ENCODE results near the gene GSTCD.

The GSTCD gene

DNA sequence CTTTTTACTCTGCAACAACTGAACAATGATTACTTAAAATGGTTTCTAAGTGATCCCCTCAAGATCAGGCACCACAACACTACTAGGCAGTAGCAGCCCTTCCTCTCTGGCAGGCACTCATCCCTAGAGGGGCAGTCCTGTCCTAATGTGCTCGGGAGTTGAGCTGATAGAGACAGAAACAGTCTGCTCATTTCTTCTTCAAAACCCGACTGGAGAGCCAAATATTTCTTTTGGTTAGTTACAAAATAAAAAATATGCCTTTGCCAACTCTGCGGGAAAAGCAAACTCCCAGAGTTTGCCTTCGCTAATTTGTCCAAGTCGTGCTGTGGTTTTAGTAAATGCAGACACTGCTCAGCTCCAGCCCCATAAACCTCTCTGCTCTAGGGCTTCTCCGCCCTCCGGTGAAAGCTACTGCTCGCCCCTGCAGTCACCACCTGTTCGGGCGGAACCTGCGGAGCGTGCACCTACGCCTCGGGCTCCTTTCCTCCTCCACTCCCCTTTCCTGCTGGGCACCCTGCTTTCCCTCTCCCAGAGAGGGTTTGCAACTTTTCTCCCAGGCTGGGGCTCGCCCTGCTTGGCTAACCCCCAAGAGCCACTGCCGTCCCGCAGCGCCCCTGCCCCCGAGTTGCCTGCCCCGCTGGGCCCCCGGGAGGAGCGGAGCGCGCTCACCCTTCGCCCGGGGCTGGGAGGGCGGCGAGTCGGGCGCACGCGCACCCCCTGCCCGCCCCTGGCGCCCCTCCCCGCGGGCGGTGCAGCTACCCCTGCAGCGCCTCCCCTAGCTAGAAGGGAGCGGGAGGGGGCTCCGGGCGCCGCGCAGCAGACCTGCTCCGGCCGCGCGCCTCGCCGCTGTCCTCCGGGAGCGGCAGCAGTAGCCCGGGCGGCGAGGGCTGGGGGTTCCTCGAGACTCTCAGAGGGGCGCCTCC lies 186.3 kb downstream of the GSTCD start, which contains the start of gene NPNT:
Gene NPNT (plus strand): TSS at position 812 of the 923 bp plus-strand sequence. CDS start 182 bp downstream, outside the sequence.
- DNase-seq = no peak

DNA sequence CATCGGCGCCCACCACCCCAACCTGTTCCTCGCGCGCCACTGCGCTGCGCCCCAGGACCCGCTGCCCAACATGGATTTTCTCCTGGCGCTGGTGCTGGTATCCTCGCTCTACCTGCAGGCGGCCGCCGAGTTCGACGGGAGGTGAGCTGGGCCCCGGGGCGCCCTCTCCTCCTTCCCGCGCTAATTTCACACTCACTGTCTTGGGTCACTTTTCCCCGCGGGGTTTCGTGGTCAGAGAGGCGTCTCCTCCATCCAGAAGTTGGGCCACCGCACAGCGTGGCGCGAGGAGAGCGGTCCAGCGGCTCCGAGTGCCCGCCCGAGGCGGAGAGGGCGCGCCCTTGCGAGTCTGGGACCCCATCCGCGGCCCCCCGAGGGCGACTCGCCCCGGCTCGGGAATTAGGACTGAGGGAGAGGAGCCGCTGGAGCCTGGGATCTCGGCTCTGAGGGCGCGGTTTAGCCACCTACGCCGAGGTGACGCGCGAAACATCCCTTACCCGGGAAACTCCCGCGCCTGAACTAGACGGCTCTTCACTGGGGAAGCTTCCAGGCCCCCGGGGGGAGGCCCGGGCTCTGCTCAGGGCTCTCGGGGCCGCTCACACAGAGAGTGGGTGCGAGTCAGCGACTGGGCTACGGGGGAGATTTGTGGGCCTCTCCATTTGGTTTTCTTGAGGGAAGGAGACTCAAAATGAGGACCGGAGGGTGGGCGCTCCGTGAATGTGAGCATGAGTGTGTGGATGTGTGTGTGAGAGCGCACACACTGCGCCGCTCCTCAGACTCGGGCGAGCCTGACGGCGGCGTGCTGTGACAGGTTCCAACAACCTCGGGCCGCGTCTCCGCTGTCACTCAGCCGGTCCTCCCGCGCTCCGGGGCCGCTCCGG lies 187.2 kb downstream of the GSTCD start:
- no peak for DNase-seq

GRCh38 chr4:105896461-105896942 lies 187.9 kb downstream of the GSTCD start:
- DNase-seq = no peak
